H4 (cell line): ENCODE results near the gene ENTPD3. TPM values are rescaled to one million over a fixed set of nuclear protein-coding genes. Genes with fewer than 3 reads are reported as not detected.
"Not testable (repeated sequence)": the region's sequence is repeated elsewhere in the genome, so short reads cannot be mapped to it uniquely, and the experiment has no call there.

Experiments
- DNase-seq: peaks from one replicate; pipeline ENCODE4 v3.0.0-alpha.2; 2015; ENCODE audit warnings: low spot score
- total RNA-seq: library from RNA; depleted of rRNA; stranded (reverse); fragments of >200 nt; shearing (Covaris generic); gene quantifications from 2 replicates; pipeline ENCODE4 v1.2.3, GENCODE V29; 2014; rRNA removed

Gene ENTPD3
- total RNA-seq, 1 experiment from 2014 or later: not detected

GRCh38 chr3:40461161-40461560 is 74.2 kb downstream of the ENTPD3 start:
- no peak for DNase-seq

GRCh38 chr3:40462838-40463237 is 75.9 kb downstream of the ENTPD3 start:
- DNase-seq: not testable (repeated sequence)

- DNase-seq: no peak
These were observed 76.6 kb downstream of the ENTPD3 start for GRCh38 chr3:40463579-40463978.

- no peak for DNase-seq
These were observed 77.5 kb downstream of the ENTPD3 start for GRCh38 chr3:40464339-40465110.

GRCh38 chr3:40465111-40465407 is 78.1 kb downstream of the ENTPD3 start:
- no peak for DNase-seq

- DNase-seq: no peak
These were observed 78.5 kb downstream of the ENTPD3 start for GRCh38 chr3:40465456-40465855.

GRCh38 chr3:40468018-40468417 is 81.0 kb downstream of the ENTPD3 start:
- no peak for DNase-seq

GRCh38 chr3:40470701-40471100 is 83.7 kb downstream of the ENTPD3 start:
- no peak for DNase-seq

- DNase-seq: peak; percentile 27
These were observed 89.8 kb downstream of the ENTPD3 start, which contains the start of gene ZNF619 for GRCh38 chr3:40476478-40477470. Gene ZNF619 (plus strand): TSS chr3:40477122. CDS start chr3:40477980, 858 bp downstream.

- no peak for DNase-seq
These were observed 90.7 kb downstream of the ENTPD3 start for GRCh38 chr3:40477666-40478065.

Other genes with a start within 250 kb of the ENTPD3 start
- 11.4 and 16.2 TPM in 2 replicates for gene EIF1B, start 77.5 kb upstream of the ENTPD3 start, total RNA-seq
- 334 TPM in 2 replicates for gene RPL14, start 70.2 kb downstream of the ENTPD3 start, total RNA-seq
- gene ZNF619, start 89.9 kb downstream of the ENTPD3 start, total RNA-seq: 3.1 and 3.9 TPM in 2 replicates
- gene ZNF620, start 118.9 kb downstream of the ENTPD3 start, total RNA-seq: 0.66 TPM in 1 of 2 replicates, not detected in the other
- gene ZNF621, start 137.8 kb downstream of the ENTPD3 start, total RNA-seq: 3.5 and 10.0 TPM in 2 replicates